ENCODE results near the gene CRCP. TPM values are rescaled to one million over a fixed set of nuclear protein-coding genes. Genes with fewer than 3 reads are reported as not detected.

The CRCP gene
- total and polyA plus RNA-seq, 10 of the 15 experiments (the other 5 are each of a cell fraction or from before 2014, with no cell fraction given) = 12.4 to 33.8 (median 29.1) TPM

GRCh38 chr7:66193146-66193725 is 78.6 kb downstream of the CRCP start:
- WGBS (ENCODE audit: insufficient coverage, insufficient replicate concordance, low lambda C conversion rate, missing lambda C conversion rate) = 78% methylated on average over 4 of the region's 6 CpGs
- Histone ChIP-seq H3K4me2 (ENCODE audit: control insufficient read depth, insufficient read depth) (no peak overlapping the region), H3K4me1 (ENCODE audit: control insufficient read depth, insufficient read depth, low read length) (no peaks in the 10 kb centered on the region), H3K79me2 (ENCODE audit: control insufficient read depth, insufficient read depth, low read length) (no peaks in the 10 kb centered on the region), H3K27ac (ENCODE audit: control insufficient read depth, insufficient read depth) (no peak overlapping the region), H4K20me1 (ENCODE audit: control insufficient read depth, insufficient read depth) (no peaks in the 10 kb centered on the region), H3K27me3 (replicated peaks in 1 of 2; ENCODE audit: control insufficient read depth in 2 of 2, insufficient read depth in 2 of 2, low read length in 1 of 2) (no peaks in the 10 kb centered on the region; a peak in 1 of 4 replicates), H3K36me3 (ENCODE audit: control insufficient read depth in 2 of 2, insufficient read depth in 2 of 2, low read length in 1 of 2) (no peaks in the 10 kb centered on the region), H3K9ac (ENCODE audit: control insufficient read depth, insufficient read depth, low read length) (no peak overlapping the region), H3K9me3 (replicated peaks; ENCODE audit: control insufficient read depth, insufficient read depth, low read length) (no peaks in the 10 kb centered on the region), H2AFZ (ENCODE audit: control insufficient read depth, low read depth, low read length) (no peak overlapping the region), H3K4me3 (no peak overlapping the region)
- BruUV-seq (replicated peaks) = no TSS peak
- in situ Hi-C loops (cut with MboI) = no loop called here
- ATAC-seq (no peak), FAIRE-seq (no peak), DNase-seq (ENCODE audit: low read depth, low spot score) (no peak)
- RAD21 ChIA-PET (ENCODE audit: unreplicated experiment) = no interaction called here
- POLR2A ChIA-PET = interaction anchor here (0.6 to 0.7 kb wide), 2 partner anchors 9 to 17 kb away, joined by 3 to 7 read pairs; no protein-coding TSS in a partner anchor
- CTCF ChIA-PET = no interaction called here
- intact Hi-C loops (cut with micrococcal nuclease; ENCODE audit: unreplicated experiment) = no loop called here
- SMC1A ChIA-PET (ENCODE audit: uncharacterized antibody, unreplicated experiment) = no interaction called here
- TF ChIP-seq TCF3 (IDR thresholded peaks at IDR 0.05; ENCODE audit: borderline replicate concordance, insufficient read depth, low read depth, low read length) (no peak), JUNB (IDR thresholded peaks at IDR 0.05) (no peak), NBN (IDR thresholded peaks at IDR 0.05) (no peak), MEF2B (IDR thresholded peaks at IDR 0.05; ENCODE audit: partially characterized antibody, poor library complexity, severe bottlenecking) (no peak), ETV6 (conservative IDR thresholded peaks at IDR 0.05 in 1 of 2, IDR thresholded peaks at IDR 0.05 in 1 of 2; ENCODE audit: borderline replicate concordance in 1 of 2, low read depth in 1 of 2) (no peak), NFYA (IDR thresholded peaks at IDR 0.05; ENCODE audit: borderline replicate concordance, low read depth, low read length) (no peak), PML (IDR thresholded peaks at IDR 0.05; ENCODE audit: low read length) (no peak), ZNF207 (IDR thresholded peaks at IDR 0.05; ENCODE audit: borderline replicate concordance) (no peak), RAD51 (IDR thresholded peaks at IDR 0.05) (no peak), POU2F2 (IDR thresholded peaks at IDR 0.05; ENCODE audit: borderline replicate concordance, low read depth, low read length) (no peak), CHD2 (IDR thresholded peaks at IDR 0.05; ENCODE audit: borderline replicate concordance, low read depth, low read length) (no peak), MXI1 (IDR thresholded peaks at IDR 0.05; ENCODE audit: low read depth, low read length) (no peak), HDGF (IDR thresholded peaks at IDR 0.05) (no peak)
